OCI-LY3 (cell line): Measurements from ENCODE around the gene SDK2.

Experiments
- H2AFZ ChIP-seq: fragments of 200-600, 300-600 bp; shearing (Covaris generic); 2 replicates; pipeline ENCODE4 v1.6.0; 2014; ENCODE audit warnings: antibody characterized with exemption, low read depth, low read length
- H3K27ac ChIP-seq: fragments of 200-600, 300-600 bp; sonication (generic); 2 replicates; pipeline ENCODE4 v1.5.1; 2014; ENCODE audit warnings: mild to moderate bottlenecking, low read length, moderate library complexity, mixed read lengths
- H3K27me3 ChIP-seq: fragments of 200-600, 300-600 bp; sonication (generic); 2 replicates; pipeline ENCODE4 v1.6.1; 2014; ENCODE audit warnings: low read depth, low read length, mixed read lengths
- H3K36me3 ChIP-seq: fragments of 200-600, 300-600 bp; sonication (generic); replicated peaks from 2 replicates; pipeline ENCODE3; 2014; ENCODE audit warnings: low read depth, low read length, mixed read lengths
- H3K4me1 ChIP-seq: fragments of 300-600, 200-600 bp; sonication (generic); 2 replicates; pipeline ENCODE4 v1.6.1; 2014; ENCODE audit warnings: low read length, mixed read lengths
- H3K4me2 ChIP-seq: fragments of 200-600, 300-600 bp; sonication (generic); 2 replicates; pipeline ENCODE4 v1.6.1; 2014; ENCODE audit warnings: low read length, mixed read lengths
- H3K4me3 ChIP-seq: fragments of 300-600, 200-600 bp; sonication (generic); 2 replicates; pipeline ENCODE4 v1.5.1; 2014; ENCODE audit warnings: antibody characterized with exemption, mild to moderate bottlenecking, low read length, moderate library complexity
- H3K79me2 ChIP-seq: fragments of 300-600, 200-600 bp; shearing (Covaris generic); 2 replicates; pipeline ENCODE4 v1.6.1; 2014; ENCODE audit warnings: mild to moderate bottlenecking, low read length, mixed read lengths
- H3K9ac ChIP-seq: fragments of 300-600, 200-600 bp; shearing (Covaris generic); 2 replicates; pipeline ENCODE4 v1.6.0; 2014; ENCODE audit warnings: mild to moderate bottlenecking, low read length, moderate library complexity
- H3K9me3 ChIP-seq: fragments of 200-600, 300-600 bp; shearing (Covaris generic); 2 replicates; pipeline ENCODE4 v1.6.1; 2014; ENCODE audit warnings: low read length, mixed read lengths; ENCODE audit not compliant: insufficient read depth
- H4K20me1 ChIP-seq: fragments of 200-600, 300-600 bp; sonication (generic); 2 replicates; pipeline ENCODE4 v1.6.1; 2016; ENCODE audit warnings: low read length, mixed read lengths; ENCODE audit not compliant: insufficient read depth
- CTCF ChIP-seq: fragments of 200-600, 300-600 bp; sonication (generic); IDR thresholded peaks from 2 replicates; pipeline ENCODE4 v1.5.1; 2014; ENCODE audit warnings: antibody characterized with exemption, low read length, low read depth
- EZH2phosphoT487 ChIP-seq: fragments of 200-600 bp; shearing (Covaris generic); IDR thresholded peaks from 2 replicates; pipeline ENCODE4 v1.6.1; 2018; ENCODE audit warnings: antibody characterized with exemption, mixed run types, low read depth

The SDK2 gene

DNA sequence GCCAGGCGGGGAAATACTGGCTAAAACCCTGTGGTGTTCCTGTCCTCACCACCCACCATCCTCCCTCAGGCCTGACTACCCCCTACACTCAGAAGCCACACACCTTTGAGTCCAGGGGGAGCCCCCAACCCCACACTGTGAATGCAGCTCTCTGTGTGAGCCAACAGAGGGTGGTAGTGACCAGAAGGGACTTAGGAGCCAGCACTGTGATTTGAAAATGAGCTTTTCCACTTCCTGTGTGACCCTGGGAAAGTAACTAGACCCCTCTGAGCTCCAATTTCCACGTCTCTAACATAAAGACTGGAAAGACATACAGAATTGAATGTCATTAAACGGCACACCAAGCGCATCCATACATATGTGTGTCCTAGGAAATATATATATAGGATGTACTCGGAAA, 58.7 kb downstream of the SDK2 start:
- no peaks in the 10 kb centered on the region for H3K36me3 ChIP-seq
- H3K27me3 ChIP-seq = no peaks in the 10 kb centered on the region; the same call in 1 of the 2 replicates
- no peak overlapping the region for H3K27ac ChIP-seq
- no peak overlapping the region for H3K9ac ChIP-seq
- H3K4me1 ChIP-seq = no peaks in the 10 kb centered on the region
- no peak overlapping the region for H2AFZ ChIP-seq
- no peak overlapping the region for H3K4me3 ChIP-seq
- TF ChIP-seq EZH2phosphoT487 (no peak), CTCF (peak; percentile 16; the same call in 1 of the 2 replicates)
- no peaks in the 10 kb centered on the region for H4K20me1 ChIP-seq
- no peaks in the 10 kb centered on the region for H3K9me3 ChIP-seq
- H3K79me2 ChIP-seq = no peaks in the 10 kb centered on the region
- no peak overlapping the region for H3K4me2 ChIP-seq

DNA sequence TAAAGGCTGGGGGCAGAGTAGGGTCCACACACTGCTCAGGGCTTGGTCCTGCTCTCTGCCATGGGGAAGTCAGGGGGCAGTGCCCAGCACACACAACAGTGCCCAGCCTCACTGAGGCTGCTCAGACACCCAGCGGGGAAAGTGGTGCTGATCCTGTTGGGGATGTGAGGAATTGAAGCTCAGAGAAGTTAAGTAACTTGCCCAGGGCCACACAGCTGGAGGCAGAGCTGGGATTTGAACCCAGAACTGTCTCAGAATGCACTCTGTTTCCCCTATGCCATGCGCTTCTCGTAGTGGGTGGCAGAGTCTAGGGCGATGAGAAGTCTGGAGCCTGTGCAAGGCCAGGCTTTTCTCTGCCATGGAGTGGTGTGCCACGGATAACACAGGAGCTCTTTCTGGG, 59.3 kb downstream of the SDK2 start:
- H3K27me3 ChIP-seq = peaks cover 5% of the 10 kb centered on the region; the same call in 1 of the 2 replicates
- no peak overlapping the region for H3K4me3 ChIP-seq
- H3K27ac ChIP-seq = no peak overlapping the region
- no peak overlapping the region for H3K9ac ChIP-seq
- H3K79me2 ChIP-seq = no peaks in the 10 kb centered on the region
- no peak for TF ChIP-seq CTCF
- no peak for TF ChIP-seq EZH2phosphoT487
- H3K4me2 ChIP-seq = no peak overlapping the region
- H3K9me3 ChIP-seq = no peaks in the 10 kb centered on the region
- H3K4me1 ChIP-seq = no peaks in the 10 kb centered on the region
- H3K36me3 ChIP-seq = no peaks in the 10 kb centered on the region
- H4K20me1 ChIP-seq = no peaks in the 10 kb centered on the region
- H2AFZ ChIP-seq = no peak overlapping the region

DNA sequence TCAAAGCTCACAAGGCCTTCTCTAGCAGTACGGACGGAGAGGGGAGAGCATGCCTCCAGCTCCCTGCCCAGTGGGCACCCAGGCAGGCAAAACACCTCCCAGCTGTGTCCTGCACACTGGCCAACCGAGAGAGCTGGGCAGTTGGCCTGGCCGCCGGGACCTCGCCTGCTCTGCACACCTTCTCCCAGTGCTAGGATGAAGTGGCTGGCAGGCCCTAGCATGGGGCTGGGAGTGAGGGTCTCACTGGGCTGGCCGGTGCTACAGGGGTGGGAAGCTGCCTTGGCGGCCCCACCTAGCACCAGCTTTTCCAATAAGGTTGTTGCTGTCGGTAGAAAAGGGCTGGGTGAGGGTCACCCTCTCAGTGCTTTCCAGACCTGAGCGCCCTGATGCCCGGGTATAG, 60.2 kb downstream of the SDK2 start:
- Histone ChIP-seq H2AFZ (no peak overlapping the region), H3K4me2 (no peak overlapping the region), H3K36me3 (no peaks in the 10 kb centered on the region), H3K9ac (no peak overlapping the region), H3K79me2 (no peaks in the 10 kb centered on the region), H3K4me1 (no peaks in the 10 kb centered on the region), H3K9me3 (no peaks in the 10 kb centered on the region), H3K27me3 (peaks cover 6% of the 10 kb centered on the region; the same call in 1 of the 2 replicates), H3K27ac (no peak overlapping the region), H4K20me1 (no peaks in the 10 kb centered on the region), H3K4me3 (no peak overlapping the region)
- TF ChIP-seq CTCF (no peak), EZH2phosphoT487 (no peak)

DNA sequence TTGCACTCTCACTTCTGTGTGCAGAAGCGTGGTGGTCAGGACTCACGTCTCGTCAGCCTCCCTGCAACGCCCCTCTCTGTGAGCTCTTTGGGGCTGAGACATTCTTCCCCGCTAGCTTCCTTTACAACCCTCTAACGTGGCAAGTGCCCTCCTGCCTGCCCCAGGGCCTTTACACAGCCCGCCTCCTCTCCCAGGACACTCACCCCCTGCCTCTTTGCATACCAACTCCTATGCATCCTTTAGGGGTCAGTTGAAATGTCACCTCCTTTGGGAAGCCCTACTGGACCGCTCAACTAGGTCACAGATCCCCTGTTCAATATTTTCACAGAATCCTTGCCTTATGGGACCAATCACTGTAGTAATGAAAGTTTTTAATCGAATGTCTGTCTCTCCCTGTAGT, 61.4 kb downstream of the SDK2 start:
- Histone ChIP-seq H3K79me2 (no peaks in the 10 kb centered on the region), H3K4me2 (no peak overlapping the region), H3K27me3 (peaks cover 6% of the 10 kb centered on the region; the same call in 1 of the 2 replicates), H3K4me1 (no peaks in the 10 kb centered on the region), H3K36me3 (no peaks in the 10 kb centered on the region), H2AFZ (no peak overlapping the region), H3K27ac (no peak overlapping the region), H3K9me3 (no peaks in the 10 kb centered on the region), H4K20me1 (no peaks in the 10 kb centered on the region), H3K9ac (no peak overlapping the region), H3K4me3 (no peak overlapping the region)
- TF ChIP-seq CTCF = no peak
- no peak for TF ChIP-seq EZH2phosphoT487
